Suprapubic skin (tissue), 4 donors: ENCODE results near the gene PSMD13. TPM values are rescaled to one million over a fixed set of nuclear protein-coding genes. Genes with fewer than 3 reads are reported as not detected.
"Not testable (repeated sequence)": the region's sequence is repeated elsewhere in the genome, so short reads cannot be mapped to it uniquely, and the experiment has no call there.

ENCODE experiments used
- DNase-seq, 2 donors: peaks; one replicate each; pipeline ENCODE4 v3.0.0-alpha.2; 2019; ENCODE audit warnings: low spot score in 2 of 2
- H3K27ac ChIP-seq: fragments of 200-600 bp; sonication (generic); one replicate; pipeline ENCODE4 v1.5.1; 2019
- H3K27me3 ChIP-seq: fragments of 200-600 bp; sonication (generic); one replicate; pipeline ENCODE4 v1.5.1; 2019
- H3K36me3 ChIP-seq: fragments of 200-600 bp; sonication (generic); one replicate; pipeline ENCODE4 v1.5.1; 2019
- H3K4me1 ChIP-seq: fragments of 200-600 bp; sonication (generic); one replicate; pipeline ENCODE4 v1.5.1; 2019
- H3K4me3 ChIP-seq: fragments of 200-600 bp; sonication (generic); one replicate; pipeline ENCODE4 v1.5.1; 2019; ENCODE audit warnings: mild to moderate bottlenecking
- H3K9me3 ChIP-seq: fragments of 200-600 bp; sonication (generic); one replicate; pipeline ENCODE4 v1.5.1; 2019
- CTCF ChIP-seq, 2 donors: fragments of 200-600 bp in 1 of 2; fragments of 450-650 bp in 1 of 2; sonication (generic) in 1 of 2; IDR thresholded peaks; one replicate each; pipeline ENCODE4 v1.5.1; 2016 to 2019; ENCODE audit warnings: antibody characterized with exemption in 2 of 2, mild to moderate bottlenecking in 1 of 2, moderate library complexity in 1 of 2
- EP300 ChIP-seq: sonication (generic); formaldehyde crosslinking; IDR thresholded peaks from one replicate; pipeline ENCODE4 v1.6.1; 2017; ENCODE audit warnings: antibody characterized with exemption
- POLR2A ChIP-seq, 2 donors: fragments of 450-650 bp; IDR thresholded peaks; one replicate each; pipeline ENCODE4 v1.6.1; 2017; ENCODE audit warnings: antibody characterized with exemption in 2 of 2, mild to moderate bottlenecking in 2 of 2, moderate library complexity in 2 of 2
- POLR2AphosphoS5 ChIP-seq, 3 donors: sonication (generic); formaldehyde crosslinking; IDR thresholded peaks; one replicate each; pipeline ENCODE4 v1.6.1; 2017; ENCODE audit warnings: antibody characterized with exemption in 3 of 3
- WGBS: methylation state at CpG from one replicate; pipeline ENCODE4 v1.1.5; 2018; 5-methylcytosine and 5-hydroxymethylcytosine counted together
- total RNA-seq, 4 donors: library from RNA; depleted of rRNA; stranded (reverse); fragments of >200 nt; gene quantifications; one replicate each; pipeline ENCODE4 v1.1.0, GENCODE V29; 2016

PSMD13 gene
- total RNA-seq, 4 donors from 2014 or later: 70.3 to 97.8 (median 87.3) TPM

GRCh38 chr11:261624-262023 is 24.8 kb downstream of the PSMD13 start:
- no peak for DNase-seq
- Histone ChIP-seq H3K9me3 (no peaks in the 10 kb centered on the region), H3K27me3 (no peaks in the 10 kb centered on the region), H3K27ac (no peak overlapping the region), H3K4me3 (no peak overlapping the region), H3K4me1 (no peaks in the 10 kb centered on the region), H3K36me3 (no peaks in the 10 kb centered on the region)
- WGBS: 88% methylated on average over 4 of the region's 4 CpGs
- TF ChIP-seq EP300 (no peak), POLR2AphosphoS5 (IDR thresholded peaks at IDR 0.05) (no peak), POLR2A (IDR thresholded peaks at IDR 0.05) (no peak), CTCF (IDR thresholded peaks at IDR 0.05) (no peak)

GRCh38 chr11:266676-267439 is 30.1 kb downstream of the PSMD13 start:
- no peak overlapping the region for H3K4me3 ChIP-seq
- WGBS: 55% methylated on average over 5 of the region's 13 CpGs
- DNase-seq: peak in 1 of 2 donors; percentile 75

GRCh38 chr11:267491-267994 is 30.8 kb downstream of the PSMD13 start:
- Histone ChIP-seq H3K36me3 (no peaks in the 10 kb centered on the region), H3K9me3 (no peaks in the 10 kb centered on the region), H3K27me3 (no peaks in the 10 kb centered on the region), H3K4me3 (peak overlapping the region; percentile 38), H3K4me1 (peaks cover 17% of the 10 kb centered on the region), H3K27ac (peak overlapping the region; percentile 81)
- TF ChIP-seq CTCF (IDR thresholded peaks at IDR 0.05) (no peak), EP300 (no peak), POLR2A (IDR thresholded peaks at IDR 0.05) (no peak), POLR2AphosphoS5 (IDR thresholded peaks at IDR 0.05) (no peak)
- 14% methylated on average over 18 of the region's 18 CpGs for WGBS
- DNase-seq: peak in 1 of 2 donors; percentile 86

More at GRCh38 chr11:266676-267439, 30.1 kb downstream of the PSMD13 start:
- TF ChIP-seq CTCF (IDR thresholded peaks at IDR 0.05): no peak
- TF ChIP-seq EP300: no peak
- no peak for TF ChIP-seq POLR2A (IDR thresholded peaks at IDR 0.05)
- TF ChIP-seq POLR2AphosphoS5 (IDR thresholded peaks at IDR 0.05): no peak
- no peaks in the 10 kb centered on the region for H3K27me3 ChIP-seq
- H3K9me3 ChIP-seq: no peaks in the 10 kb centered on the region
- H3K4me1 ChIP-seq: peaks cover 17% of the 10 kb centered on the region
- no peaks in the 10 kb centered on the region for H3K36me3 ChIP-seq
- H3K27ac ChIP-seq: no peak overlapping the region

GRCh38 chr11:268716-269145 is 32.0 kb downstream of the PSMD13 start:
- Histone ChIP-seq H3K4me1 (peaks cover 17% of the 10 kb centered on the region), H3K4me3 (peak overlapping the region; percentile 38), H3K27ac (peak overlapping the region; percentile 81)
- DNase-seq: peak; percentile 88 to 91
- H3K27me3 ChIP-seq, H3K9me3 ChIP-seq, H3K36me3 ChIP-seq: not testable (repeated sequence)
- WGBS: 22% methylated on average over 16 of the region's 16 CpGs
- TF ChIP-seq POLR2A (IDR thresholded peaks at IDR 0.05) (peak in 1 of 2 donors; percentile 9), POLR2AphosphoS5 (IDR thresholded peaks at IDR 0.05) (peak in 1 of 3 donors; percentile 25)

- Histone ChIP-seq H3K9me3 (no peaks in the 10 kb centered on the region), H3K27me3 (no peaks in the 10 kb centered on the region), H3K36me3 (no peaks in the 10 kb centered on the region), H3K4me1 (peaks cover 17% of the 10 kb centered on the region), H3K4me3 (peak overlapping the region; percentile 38), H3K27ac (peak overlapping the region; percentile 81)
- peak in 2 of 3 donors; percentile 43 to 72 for TF ChIP-seq POLR2AphosphoS5 (IDR thresholded peaks at IDR 0.05)
- TF ChIP-seq CTCF (IDR thresholded peaks at IDR 0.05): peak; percentile 22 to 49
- no peak for TF ChIP-seq EP300
- WGBS: 45% methylated on average over 21 of the region's 21 CpGs
- DNase-seq: peak; percentile 76 to 81
Observed at GRCh38 chr11:269146-269890, 32.5 kb downstream of the PSMD13 start.
